GM19468 (cell line): ENCODE measurements around the gene NSD2.
"Not testable (repeated sequence)": the region's sequence is repeated elsewhere in the genome, so short reads cannot be mapped to it uniquely, and the experiment has no call there.

Experiments
- ATAC-seq: cut with Tn5 transposase; IDR thresholded peaks from one replicate; pipeline ENCODE4 v1.9.1; 2021; ENCODE audit warnings: mild to moderate bottlenecking, moderate library complexity, moderate number of reproducible peaks; ENCODE audit not compliant: unreplicated experiment; ENCODE audit errors: extremely low read depth

The NSD2 gene

DNA sequence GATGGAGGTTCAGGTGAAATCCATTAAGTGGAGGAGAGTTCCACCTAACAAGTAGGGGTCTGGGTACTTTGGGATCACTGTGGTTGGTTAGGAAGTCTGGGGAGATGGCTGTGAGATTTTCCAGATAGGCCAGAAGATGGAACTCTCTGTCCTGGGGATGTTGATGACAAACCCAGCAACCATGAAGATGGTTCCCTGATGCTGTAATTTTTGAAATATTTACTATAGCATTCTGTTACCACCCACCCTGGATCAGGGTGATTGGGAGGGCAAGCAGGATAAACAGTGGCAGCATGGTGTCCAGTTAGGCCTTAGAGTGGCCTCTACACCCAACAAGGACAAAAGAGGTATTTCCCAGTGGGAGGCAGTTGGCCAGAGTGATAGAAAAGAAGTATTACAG is 153.5 kb downstream of the NSD2 start:
- no peak for ATAC-seq

DNA sequence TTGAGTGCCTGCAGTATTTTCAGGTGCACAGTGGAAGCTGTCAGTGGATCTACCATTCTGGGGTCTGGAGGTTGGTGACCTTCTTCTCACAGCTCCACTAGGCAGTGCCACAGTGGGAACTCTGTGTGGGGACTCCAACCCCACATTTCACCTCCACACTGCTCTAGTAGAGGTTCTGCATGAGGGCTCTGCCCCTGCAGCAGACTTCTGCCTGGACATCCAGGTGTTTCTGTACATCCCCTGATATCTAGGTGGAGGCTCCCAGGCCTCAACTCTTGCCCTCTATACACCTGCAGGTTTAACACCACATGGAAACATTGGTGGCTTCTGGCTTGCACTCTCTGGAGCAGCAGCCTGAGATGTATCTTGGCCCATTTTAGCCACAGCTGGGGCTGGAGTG is 154.6 kb downstream of the NSD2 start:
- ATAC-seq, result no peak

DNA sequence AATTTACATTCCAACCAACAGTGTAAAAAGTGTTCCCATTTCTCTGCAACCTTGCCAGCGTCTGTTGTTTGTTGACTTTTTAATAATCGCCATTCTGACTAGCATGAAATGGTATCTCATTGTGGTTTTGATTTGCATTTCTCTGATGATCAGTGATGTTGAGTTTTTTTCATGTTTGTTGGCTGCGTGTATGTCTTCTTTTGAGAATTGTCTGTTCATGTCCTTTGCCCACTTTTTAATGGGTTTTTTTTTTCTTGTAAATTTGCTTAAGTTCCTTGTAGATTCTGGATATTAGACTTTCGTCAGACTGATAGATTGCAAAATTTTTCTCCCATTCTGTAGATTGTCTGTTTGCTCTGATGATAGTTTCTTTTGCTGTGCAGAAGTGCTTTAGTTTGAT is 155.9 kb downstream of the NSD2 start:
- ATAC-seq, result not testable (repeated sequence)

DNA sequence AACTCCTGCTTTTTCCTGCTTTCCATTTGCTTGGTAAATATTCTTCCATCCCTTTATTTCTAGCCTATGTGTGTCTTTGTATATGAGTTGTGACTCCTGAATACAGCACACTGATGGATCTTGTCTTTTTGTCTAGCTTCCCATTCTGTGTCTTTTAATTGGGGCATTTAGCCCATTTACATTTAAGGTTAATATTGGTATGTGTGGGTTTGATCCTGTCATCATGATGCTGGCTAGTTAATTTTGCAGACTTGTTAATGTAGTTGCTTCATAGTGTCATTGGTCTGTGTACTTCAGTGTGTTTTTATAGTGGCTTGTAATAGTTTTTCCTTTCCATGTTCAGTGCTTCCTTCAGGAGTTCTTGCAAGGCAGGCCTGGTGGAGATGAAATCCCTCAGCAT is 160.0 kb downstream of the NSD2 start:
- ATAC-seq, result not testable (repeated sequence)
